HepG2 (cell line): ENCODE data around the gene MRPL14. TPM values are rescaled to one million over a fixed set of nuclear protein-coding genes. Genes with fewer than 3 reads are reported as not detected.

Experiments
- ATAC-seq: fragments of 200-7000 bp; cut with Tn5 transposase; 3 replicates; pipeline ENCODE4 v1.9.1; 2020; ENCODE audit warnings: mild to moderate bottlenecking, moderate library complexity
- BruUV-seq: library from RNA; stranded (reverse); fragments of 400-500 nt; replicated peaks from 2 replicates; lab custom pipeline; 2021; lab: Mats Ljungman, UMichigan
- CTCF ChIA-PET: fragments of 300-600 bp; formaldehyde crosslinking; extraction: SDS; loops from one replicate; lab custom pipeline; 2021; ENCODE audit warnings: low total read pairs, inconsistent platforms, low intra/inter-chr PET ratio; lab: Yijun Ruan, JAX
- POLR2A ChIA-PET: fragments of 350-600 bp; sonication (Branson Sonifier 250); formaldehyde crosslinking; loops from one replicate; lab custom pipeline; 2020; ENCODE audit warnings: antibody characterized with exemption, inconsistent platforms; lab: Yijun Ruan, JAX
- DNase-seq: peaks from one replicate; pipeline ENCODE4 v3.0.0-alpha.2; 2015; ENCODE audit warnings: low spot score
- FAIRE-seq: peaks from 3 replicates; lab custom pipeline; 2011; peaks lifted over from hg19 to GRCh38; lab: Jason Lieb, UNC
- H2AFZ ChIP-seq: one replicate; pipeline ENCODE4 v1.6.1; 2011; ENCODE audit warnings: low read length, inconsistent platforms
- H3K27ac ChIP-seq: fragments of 300-600 bp; 3 replicates; pipeline ENCODE4 v1.8.0; 2011; ENCODE audit warnings: mixed run types, mild to moderate bottlenecking, mixed read lengths, low read length, inconsistent platforms; ENCODE audit not compliant: insufficient read depth; ENCODE audit errors: extremely low read length
- H3K27me3 ChIP-seq, 2 experiments: fragments of 200-600 bp in 1 of 2; 2 replicates in 1 of 2; 3 replicates in 1 of 2; pipeline versions ENCODE4 v1.6.0 to v1.8.0; 2011; ENCODE audit warnings: low read length in 2 of 2, mild to moderate bottlenecking in 2 of 2, moderate library complexity in 2 of 2, inconsistent platforms in 1 of 2; ENCODE audit not compliant: insufficient read depth in 2 of 2, control insufficient read depth in 1 of 2
- H3K36me3 ChIP-seq, 2 experiments: fragments of 200-600 bp in 1 of 2; replicated peaks in 1 of 2; 2 replicates in 1 of 2; 3 replicates in 1 of 2; pipeline versions ENCODE4 v1.5.1 to v1.8.0; 2011; ENCODE audit warnings: low read length in 2 of 2, inconsistent platforms in 1 of 2; ENCODE audit not compliant: insufficient read depth in 2 of 2, control insufficient read depth in 1 of 2
- H3K4me1 ChIP-seq: 2 replicates; pipeline ENCODE4 v1.5.1; 2012; ENCODE audit warnings: low read length, inconsistent platforms; ENCODE audit not compliant: insufficient read depth
- H3K4me2 ChIP-seq: 2 replicates; pipeline ENCODE4 v1.6.0; 2011; ENCODE audit warnings: low read depth, low read length, inconsistent platforms
- H3K4me3 ChIP-seq, 3 experiments: fragments of 200-600 bp in 1 of 3; sonication (generic), shearing (Covaris generic) in 1 of 3; replicated peaks in 1 of 3; 2 replicates each; pipeline ENCODE4 v1.5.1; 2011 to 2016; ENCODE audit warnings: low read length in 3 of 3, inconsistent platforms in 2 of 3, low read depth in 2 of 3, mild to moderate bottlenecking in 2 of 3, control low read depth in 1 of 3, mixed read lengths in 1 of 3; ENCODE audit not compliant: insufficient read depth in 1 of 3
- H3K79me2 ChIP-seq: one replicate; pipeline ENCODE4 v1.6.1; 2011; ENCODE audit warnings: low read length, inconsistent platforms; ENCODE audit not compliant: insufficient read depth
- H3K9ac ChIP-seq: 2 replicates; pipeline ENCODE4 v1.6.0; 2011; ENCODE audit warnings: mild to moderate bottlenecking, low read depth, low read length, inconsistent platforms; ENCODE audit not compliant: insufficient read depth
- H3K9me3 ChIP-seq: 2 replicates; pipeline ENCODE4 v1.5.1; 2012; ENCODE audit warnings: mild to moderate bottlenecking, low read length
- H4K20me1 ChIP-seq: 2 replicates; pipeline ENCODE4 v1.6.0; 2011; ENCODE audit warnings: inconsistent platforms, mild to moderate bottlenecking, low read length, moderate library complexity; ENCODE audit not compliant: insufficient read depth
- AGO2 ChIP-seq: fragments of 200-400 bp; formaldehyde crosslinking; optimal IDR thresholded peaks from 2 replicates; pipeline ENCODE3; 2017; ENCODE audit warnings: mild to moderate bottlenecking, low read depth, low read length, moderate library complexity
- CBX2 ChIP-seq, 2 experiments: fragments of 200-600 bp in 1 of 2; sonication (generic); formaldehyde crosslinking in 1 of 2; IDR thresholded peaks; 2 replicates each; pipeline versions ENCODE4 v1.7.0 to v1.8.1; 2018 to 2022; ENCODE audit warnings: low read depth in 2 of 2, low read length in 1 of 2, mild to moderate bottlenecking in 1 of 2, missing genetic modification reagents in 1 of 2
- CC2D1A ChIP-seq: sonication (generic); formaldehyde crosslinking; IDR thresholded peaks from 2 replicates; pipeline ENCODE4 v1.8.1; 2023; ENCODE audit warnings: mild to moderate bottlenecking, missing genetic modification reagents
- CENPT ChIP-seq: sonication (generic); formaldehyde crosslinking; IDR thresholded peaks from 2 replicates; pipeline ENCODE4 v1.8.0; 2022; ENCODE audit warnings: low read depth, mild to moderate bottlenecking, moderate library complexity, missing genetic modification reagents
- HDAC1 ChIP-seq: sonication (generic); formaldehyde crosslinking; IDR thresholded peaks from 2 replicates; pipeline ENCODE4 v1.5.1; 2020; ENCODE audit warnings: mild to moderate bottlenecking, missing genetic modification reagents
- JUND ChIP-seq: sonication (generic); formaldehyde crosslinking; IDR thresholded peaks from 2 replicates; pipeline ENCODE4 v1.8.0; 2022; ENCODE audit warnings: mild to moderate bottlenecking, missing genetic modification reagents
- MAZ ChIP-seq, 2 experiments: sonication (generic) in 1 of 2; formaldehyde crosslinking in 1 of 2; IDR thresholded peaks; 2 replicates each; pipeline versions ENCODE4 v1.5.0 to v1.6.1; 2012 to 2020; ENCODE audit warnings: low read depth in 2 of 2, mild to moderate bottlenecking in 2 of 2, borderline replicate concordance in 1 of 2, improper control_type of control experiment in 1 of 2, low read length in 1 of 2, missing genetic modification reagents in 1 of 2, moderate library complexity in 1 of 2
- MYPOP ChIP-seq: sonication (generic); formaldehyde crosslinking; IDR thresholded peaks from 2 replicates; pipeline ENCODE4 v1.8.1; 2023; ENCODE audit warnings: mild to moderate bottlenecking, moderate library complexity, missing genetic modification reagents
- NCOA5 ChIP-seq: sonication (generic); formaldehyde crosslinking; IDR thresholded peaks from 2 replicates; pipeline ENCODE4 v1.4.0; 2020; ENCODE audit warnings: missing genetic modification reagents
- TP53 ChIP-seq: sonication (generic); formaldehyde crosslinking; conservative IDR thresholded peaks from 2 replicates; pipeline ENCODE4 v1.4.0; 2020; ENCODE audit warnings: missing genetic modification reagents
- USF2 ChIP-seq, 2 experiments: sonication (generic) in 1 of 2; formaldehyde crosslinking in 1 of 2; IDR thresholded peaks; 2 replicates each; pipeline versions ENCODE4 v1.5.1 to v1.6.1; 2011 to 2020; ENCODE audit warnings: borderline replicate concordance in 1 of 2, low read depth in 1 of 2, low read length in 1 of 2, mild to moderate bottlenecking in 1 of 2, missing genetic modification reagents in 1 of 2, moderate library complexity in 1 of 2
- ZBTB14 ChIP-seq: sonication (generic); formaldehyde crosslinking; IDR thresholded peaks from 2 replicates; pipeline ENCODE4 v1.4.0; 2020; ENCODE audit warnings: missing genetic modification reagents
- ZC3H4 ChIP-seq: sonication (generic); formaldehyde crosslinking; IDR thresholded peaks from 2 replicates; pipeline ENCODE4 v1.4.0; 2020; ENCODE audit warnings: missing genetic modification reagents, borderline replicate concordance
- ZMYM2 ChIP-seq: sonication (generic); formaldehyde crosslinking; IDR thresholded peaks from 2 replicates; pipeline ENCODE4 v1.8.0; 2022; ENCODE audit warnings: mild to moderate bottlenecking, missing genetic modification reagents
- ZNF510 ChIP-seq: sonication (generic); formaldehyde crosslinking; IDR thresholded peaks from 2 replicates; pipeline ENCODE4 v1.4.0; 2020; ENCODE audit warnings: low read depth, mild to moderate bottlenecking, missing genetic modification reagents
- ZNF572 ChIP-seq: sonication (generic); formaldehyde crosslinking; IDR thresholded peaks from 2 replicates; pipeline ENCODE4 v1.5.1; 2020; ENCODE audit warnings: mild to moderate bottlenecking, missing genetic modification reagents
- ZNF629 ChIP-seq: sonication (generic); formaldehyde crosslinking; conservative IDR thresholded peaks from 2 replicates; pipeline ENCODE4 v1.5.0; 2020; ENCODE audit warnings: missing genetic modification reagents
- ZSCAN29 ChIP-seq: sonication (generic); formaldehyde crosslinking; conservative IDR thresholded peaks from 2 replicates; pipeline ENCODE4 v1.4.0; 2020; ENCODE audit warnings: mild to moderate bottlenecking, missing genetic modification reagents
- WGBS: methylation state at CpG from one replicate; pipeline ENCODE4 v1.1.6; 2017; ENCODE audit warnings: low lambda C conversion rate; 5-methylcytosine and 5-hydroxymethylcytosine counted together
- in situ Hi-C: cut with HindIII; loops from 2 replicates; pipeline ENCODE4 v1.10.0; 2017; ENCODE audit warnings: low pct_unique_long_range_greater_than_20kb; ENCODE audit not compliant: extremely low pct_ligation_motif_present
- intact Hi-C: fragments of 100-400 bp; cut with micrococcal nuclease; formaldehyde crosslinking; loops from one replicate; pipeline ENCODE4 v1.10.0; 2022; ENCODE audit not compliant: unreplicated experiment
- polyA plus RNA-seq, 8 experiments: library from polyadenylated mRNA; depleted of rRNA in 3 of 8; stranded (reverse) in 7 of 8; unstranded in 1 of 8; fragments of >200 nt; fragmentation: Illumina TruSeq in 4 of 8; extraction: Trizol in 4 of 8; gene quantifications; 2 replicates each; pipeline versions ENCODE4 v1.2.1 to v1.2.3, GENCODE V29; 2011 to 2016; ENCODE audit warnings: low read depth in 4 of 8, missing spikeins in 1 of 8, mixed read lengths in 1 of 8; ENCODE audit not compliant: insufficient read depth in 1 of 8
- total RNA-seq, 5 experiments: library from RNA; depleted of rRNA; stranded (reverse); fragments of >200 nt; fragmentation: Illumina TruSeq; extraction: Trizol; gene quantifications; 2 replicates each; pipeline ENCODE4 v1.2.3, GENCODE V29; 2016; ENCODE audit warnings: low read depth in 1 of 5

Gene MRPL14
- total and polyA plus RNA-seq, 2 of the 13 experiments (the other 11 are each of a cell fraction or from before 2014, with no cell fraction given), result 157 to 178 TPM

GRCh38 chr6:44172731-44173500, 45.7 kb upstream of the MRPL14 start:
- DNase-seq (peak; percentile 67), ATAC-seq (peak; percentile 82), FAIRE-seq (peak; percentile 60)
- H2AFZ ChIP-seq, result no peak overlapping the region
- H3K9ac ChIP-seq, result no peak overlapping the region
- peaks cover 58% of the 10 kb centered on the region for H3K4me1 ChIP-seq
- no peaks in the 10 kb centered on the region for H3K36me3 ChIP-seq
- ChIA-PET CTCF (interaction anchor here (0.7 to 3.1 kb wide), 7 partner anchors 17 to 92 kb away, joined by 3 to 38 read pairs (median 4); partner anchors contain the start of genes NFKBIE and SLC35B2), POLR2A (interaction anchor here (0.9 to 1.5 kb wide), 5 partner anchors 12 to 84 kb away, joined by 4 to 6 read pairs (median 4); partner anchors contain the start of gene SLC35B2)
- H3K27ac ChIP-seq, result no peak overlapping the region
- no peaks in the 10 kb centered on the region for H3K79me2 ChIP-seq
- peak overlapping the region; percentile 18; the same call in 1 of the 2 replicates for H3K4me2 ChIP-seq
- in situ Hi-C loops, result loop anchor here (5.0 kb wide), 1 partner anchor 49 kb away; the partner anchor contains the start of gene SLC29A1
- 6% methylated on average over 13 of the region's 15 CpGs for WGBS
- H3K9me3 ChIP-seq, result no peaks in the 10 kb centered on the region
- BruUV-seq, result no TSS peak
- peaks cover 5 to 30% of the 10 kb centered on the region in 2 experiments; a peak in 3 of 5 replicates for H3K27me3 ChIP-seq
- H3K4me3 ChIP-seq, result peak overlapping the region in 1 of 3 experiments; percentile 13; a peak in 1 of 6 replicates
- intact Hi-C loops, result loop anchor here (1.0 kb wide), 2 partner anchors 48 to 61 kb away; no protein-coding TSS in a partner anchor
- no peaks in the 10 kb centered on the region for H4K20me1 ChIP-seq
- TF ChIP-seq ZSCAN29 (CRISPR knock-in tag) (no peak), AGO2 (no peak), CBX2 (IDR thresholded peaks at IDR 0.05; ENCODE audit: low read depth, low read length) (no peak), CBX2 (CRISPR knock-in tag; IDR thresholded peaks at IDR 0.05; ENCODE audit: low read depth) (no peak), MAZ (IDR thresholded peaks at IDR 0.05; ENCODE audit: borderline replicate concordance, low read depth, low read length) (peak; percentile 42; the same call in 1 of the 2 replicates), MAZ (CRISPR knock-in tag; IDR thresholded peaks at IDR 0.05; ENCODE audit: low read depth) (no peak), USF2 (IDR thresholded peaks at IDR 0.05; ENCODE audit: low read depth, low read length) (no peak), USF2 (CRISPR knock-in tag; IDR thresholded peaks at IDR 0.05; ENCODE audit: borderline replicate concordance) (no peak), JUND (no peak), ZNF510 (CRISPR knock-in tag) (no peak; the same call in 1 of the 2 replicates), ZC3H4 (CRISPR knock-in tag) (no peak), HDAC1 (CRISPR knock-in tag) (peak; percentile 56), CENPT (CRISPR knock-in tag) (no peak), ZNF572 (CRISPR knock-in tag) (no peak), MYPOP (CRISPR knock-in tag) (no peak), ZMYM2 (CRISPR knock-in tag) (no peak), ZNF629 (CRISPR knock-in tag) (no peak), CC2D1A (CRISPR knock-in tag) (no peak), TP53 (CRISPR knock-in tag) (no peak), NCOA5 (CRISPR knock-in tag) (no peak), ZBTB14 (CRISPR knock-in tag) (no peak)
